Activated CD4-positive, alpha-beta T cell treated with anti-CD3 and anti-CD28 coated beads, Interleukin-2, amount 10 ng/mL, durations not matched to agents 24 days and 14 days (primary cell): ENCODE data around the gene EIF6. TPM values are rescaled to one million over a fixed set of nuclear protein-coding genes. Genes with fewer than 3 reads are reported as not detected.

Source experiments
- DNase-seq: peaks from one replicate; pipeline ENCODE4 v3.0.0; 2022
- H3K27ac Mint-ChIP-seq: one replicate; pipeline ENCODE4 v1.8.0; 2022; ENCODE audit warnings: mild to moderate bottlenecking, mixed read lengths
- H3K27me3 Mint-ChIP-seq: one replicate; pipeline ENCODE4 v1.8.0; 2022; ENCODE audit warnings: mixed read lengths
- H3K36me3 Mint-ChIP-seq: one replicate; pipeline ENCODE4 v1.8.0; 2022; ENCODE audit warnings: low read depth, mild to moderate bottlenecking, mixed read lengths
- H3K4me1 Mint-ChIP-seq: one replicate; pipeline ENCODE4 v1.8.0; 2021; ENCODE audit warnings: mixed read lengths
- H3K4me3 Mint-ChIP-seq: one replicate; pipeline ENCODE4 v1.8.0; 2022; ENCODE audit warnings: mild to moderate bottlenecking, moderate library complexity, mixed read lengths
- H3K9me3 Mint-ChIP-seq: one replicate; pipeline ENCODE4 v1.8.0; 2021; ENCODE audit warnings: mixed read lengths
- intact Hi-C: fragments of 100-400 bp; cut with micrococcal nuclease; formaldehyde crosslinking; loops from one replicate; pipeline ENCODE4 v1.15.1; 2023
- total RNA-seq: library from RNA; stranded (reverse); gene quantifications from 2 replicates; pipeline ENCODE4 v1.2.3, GENCODE V29; 2022

Gene EIF6
- total RNA-seq, 1 donor from 2014 or later = 211 TPM

DNA sequence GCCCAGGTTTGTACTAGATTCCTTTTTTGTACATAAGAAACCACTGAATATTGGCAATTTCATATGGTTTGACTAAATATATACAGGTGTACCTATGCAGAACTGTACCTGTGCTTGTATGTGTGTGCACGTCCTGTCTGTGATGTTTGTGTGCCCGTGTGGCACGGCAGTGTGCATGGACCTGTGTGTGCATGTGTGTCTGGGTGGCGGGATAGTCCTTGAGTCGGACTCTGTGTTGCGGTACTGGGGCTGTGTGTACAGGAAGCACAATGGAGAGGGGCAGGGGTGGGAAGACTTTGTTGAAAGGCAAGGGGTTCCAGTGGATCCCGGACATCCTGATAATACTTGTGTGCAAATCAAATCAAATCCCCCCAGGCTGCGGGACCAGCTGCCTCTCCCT, 11.1 kb upstream of the EIF6 start:
- no peaks in the 10 kb centered on the region for H3K9me3 Mint-ChIP-seq
- H3K4me3 Mint-ChIP-seq = no peak overlapping the region
- DNase-seq = no peak
- intact Hi-C loops = no loop called here
- no peaks in the 10 kb centered on the region for H3K36me3 Mint-ChIP-seq
- peaks cover 13% of the 10 kb centered on the region for H3K27me3 Mint-ChIP-seq
- no peak overlapping the region for H3K27ac Mint-ChIP-seq
- no peaks in the 10 kb centered on the region for H3K4me1 Mint-ChIP-seq

DNA sequence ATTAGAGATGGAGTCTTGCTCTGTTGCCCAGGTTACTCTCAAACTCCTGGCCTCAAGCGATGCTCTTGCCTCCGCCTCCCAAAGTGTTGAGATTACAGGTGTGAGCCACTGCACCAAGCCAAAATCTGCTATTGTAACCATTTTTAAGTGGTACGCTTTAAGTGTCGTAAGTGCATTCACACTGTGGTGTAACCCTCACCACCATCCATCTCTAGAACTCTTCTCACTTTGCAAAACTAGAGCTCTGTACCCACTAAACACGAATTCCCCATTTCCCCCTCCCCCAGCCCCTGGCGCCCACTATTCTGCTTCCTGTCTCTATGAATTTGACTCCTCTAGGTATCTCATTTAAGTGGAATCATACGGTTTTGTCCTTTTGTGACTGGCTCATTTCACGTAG, 10.5 kb upstream of the EIF6 start:
- no peak for DNase-seq
- no peak overlapping the region for H3K4me3 Mint-ChIP-seq
- H3K4me1 Mint-ChIP-seq = no peaks in the 10 kb centered on the region
- no peak overlapping the region for H3K27ac Mint-ChIP-seq
- H3K27me3 Mint-ChIP-seq = peaks cover 13% of the 10 kb centered on the region
- H3K36me3 Mint-ChIP-seq = no peaks in the 10 kb centered on the region
- no peaks in the 10 kb centered on the region for H3K9me3 Mint-ChIP-seq
- intact Hi-C loops = no loop called here

DNA sequence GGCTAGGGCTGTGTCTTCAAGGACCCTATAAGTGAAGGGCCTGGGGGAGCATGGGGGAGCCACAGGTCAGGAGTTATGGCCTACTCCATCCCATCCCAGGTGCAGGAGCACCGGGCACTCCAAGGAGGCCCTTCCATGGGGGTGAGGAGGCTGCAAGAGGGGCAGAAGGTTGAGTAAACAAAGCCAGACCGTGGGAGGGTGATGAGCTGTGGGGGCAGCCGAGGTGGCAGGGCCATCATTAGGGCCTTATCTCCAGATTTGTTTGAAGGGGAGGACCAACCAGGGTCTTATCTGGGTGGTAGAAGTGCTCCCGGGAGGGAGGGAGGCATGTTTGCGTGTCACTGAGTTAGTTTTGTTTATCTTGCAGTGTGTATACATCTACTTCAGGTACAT, 9.7 kb upstream of the EIF6 start:
- H3K27me3 Mint-ChIP-seq = peaks cover 13% of the 10 kb centered on the region
- no peak overlapping the region for H3K27ac Mint-ChIP-seq
- H3K4me1 Mint-ChIP-seq = no peaks in the 10 kb centered on the region
- H3K9me3 Mint-ChIP-seq = no peaks in the 10 kb centered on the region
- H3K4me3 Mint-ChIP-seq = no peak overlapping the region
- intact Hi-C loops = no loop called here
- no peaks in the 10 kb centered on the region for H3K36me3 Mint-ChIP-seq
- DNase-seq = no peak

DNA sequence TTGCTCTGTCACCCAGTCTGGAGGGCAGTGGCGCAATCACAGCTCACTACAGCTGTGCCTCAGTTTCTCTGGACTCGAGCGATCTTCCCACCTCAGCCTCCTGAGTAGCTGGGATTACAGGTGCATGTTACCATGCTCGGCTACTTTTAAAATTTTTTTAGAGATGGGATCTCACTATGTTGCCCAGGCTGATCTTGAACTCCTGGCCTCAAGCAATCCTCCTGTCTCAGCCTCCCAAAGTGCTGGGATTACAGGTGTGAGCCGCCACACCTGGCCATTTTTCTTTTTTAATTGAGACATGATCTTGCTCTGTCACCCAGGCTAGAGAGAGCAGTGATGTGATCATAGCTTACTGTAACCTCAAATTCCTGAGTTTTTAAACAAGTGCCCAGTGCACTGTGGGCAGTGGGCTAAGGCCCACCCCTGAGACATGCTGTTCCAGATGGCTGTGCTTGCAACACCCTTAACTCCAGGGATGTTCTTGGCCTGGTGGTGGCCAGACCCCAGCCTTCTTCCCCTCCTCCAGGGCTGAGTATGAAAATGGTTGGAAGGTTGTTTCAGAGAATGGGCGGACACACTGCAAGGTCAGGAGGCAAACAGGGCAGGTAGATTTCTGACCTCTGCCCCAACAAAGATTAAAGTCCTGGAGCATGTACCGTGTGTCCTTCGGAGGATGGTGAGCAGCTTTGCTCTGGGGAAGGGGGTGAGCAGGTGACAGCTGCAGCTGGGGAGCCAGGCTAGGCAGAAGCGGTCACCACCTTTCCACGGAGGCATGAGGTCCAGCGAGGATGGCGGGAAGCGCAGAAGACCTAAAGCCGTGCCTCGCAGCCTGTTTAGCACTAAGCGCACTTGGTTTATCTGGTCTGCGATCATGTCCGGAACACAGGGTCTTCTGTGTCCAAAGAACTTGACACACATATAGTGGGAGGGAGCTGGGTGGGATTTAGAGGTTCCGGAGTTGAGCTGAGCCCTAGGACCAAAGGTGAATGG, 9.0 kb upstream of the EIF6 start:
- no peaks in the 10 kb centered on the region for H3K4me1 Mint-ChIP-seq
- H3K4me3 Mint-ChIP-seq = no peak overlapping the region
- intact Hi-C loops = no loop called here
- H3K36me3 Mint-ChIP-seq = no peaks in the 10 kb centered on the region
- no peak for DNase-seq
- no peaks in the 10 kb centered on the region for H3K9me3 Mint-ChIP-seq
- no peak overlapping the region for H3K27ac Mint-ChIP-seq
- peaks cover 13% of the 10 kb centered on the region for H3K27me3 Mint-ChIP-seq

DNA sequence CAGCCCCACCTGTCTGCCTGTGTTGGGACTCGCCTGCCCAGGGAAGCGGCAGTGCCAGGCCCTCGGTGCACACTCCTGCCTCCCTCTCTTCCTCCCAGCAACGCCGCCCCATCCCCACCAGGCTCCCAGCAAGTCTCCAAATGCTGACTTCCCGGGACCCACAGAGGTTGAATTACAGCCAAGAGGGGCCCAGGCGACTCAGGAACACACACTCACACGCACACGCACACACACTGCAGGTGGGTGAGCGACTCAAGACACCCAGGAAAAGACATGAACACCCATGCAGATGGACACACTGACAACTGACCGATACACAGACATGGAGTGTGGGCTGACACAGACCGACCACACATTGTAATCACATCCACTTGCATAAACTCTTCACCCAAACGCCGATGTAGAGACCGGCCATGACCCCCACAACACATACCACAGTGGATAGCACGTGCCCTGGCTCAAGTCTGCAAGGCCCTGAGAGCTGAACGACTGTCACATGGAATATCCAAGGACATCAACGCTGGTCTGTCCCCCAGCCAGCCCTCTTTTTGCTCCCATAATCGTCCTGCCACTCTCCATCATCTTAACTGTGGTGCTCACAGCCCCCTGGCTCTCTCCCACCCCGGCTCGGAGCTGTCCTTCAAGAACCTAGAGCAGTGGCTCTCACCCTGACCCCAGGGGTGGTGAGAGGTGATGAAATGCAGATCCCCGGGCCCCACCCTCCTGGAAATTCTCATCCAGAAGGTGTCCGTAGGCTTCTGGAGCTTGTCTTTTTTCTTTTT, 8.1 kb upstream of the EIF6 start:
- no peak overlapping the region for H3K27ac Mint-ChIP-seq
- intact Hi-C loops = no loop called here
- H3K36me3 Mint-ChIP-seq = no peaks in the 10 kb centered on the region
- H3K9me3 Mint-ChIP-seq = no peaks in the 10 kb centered on the region
- H3K4me1 Mint-ChIP-seq = no peaks in the 10 kb centered on the region
- peaks cover 13% of the 10 kb centered on the region for H3K27me3 Mint-ChIP-seq
- no peak overlapping the region for H3K4me3 Mint-ChIP-seq
- DNase-seq = no peak

DNA sequence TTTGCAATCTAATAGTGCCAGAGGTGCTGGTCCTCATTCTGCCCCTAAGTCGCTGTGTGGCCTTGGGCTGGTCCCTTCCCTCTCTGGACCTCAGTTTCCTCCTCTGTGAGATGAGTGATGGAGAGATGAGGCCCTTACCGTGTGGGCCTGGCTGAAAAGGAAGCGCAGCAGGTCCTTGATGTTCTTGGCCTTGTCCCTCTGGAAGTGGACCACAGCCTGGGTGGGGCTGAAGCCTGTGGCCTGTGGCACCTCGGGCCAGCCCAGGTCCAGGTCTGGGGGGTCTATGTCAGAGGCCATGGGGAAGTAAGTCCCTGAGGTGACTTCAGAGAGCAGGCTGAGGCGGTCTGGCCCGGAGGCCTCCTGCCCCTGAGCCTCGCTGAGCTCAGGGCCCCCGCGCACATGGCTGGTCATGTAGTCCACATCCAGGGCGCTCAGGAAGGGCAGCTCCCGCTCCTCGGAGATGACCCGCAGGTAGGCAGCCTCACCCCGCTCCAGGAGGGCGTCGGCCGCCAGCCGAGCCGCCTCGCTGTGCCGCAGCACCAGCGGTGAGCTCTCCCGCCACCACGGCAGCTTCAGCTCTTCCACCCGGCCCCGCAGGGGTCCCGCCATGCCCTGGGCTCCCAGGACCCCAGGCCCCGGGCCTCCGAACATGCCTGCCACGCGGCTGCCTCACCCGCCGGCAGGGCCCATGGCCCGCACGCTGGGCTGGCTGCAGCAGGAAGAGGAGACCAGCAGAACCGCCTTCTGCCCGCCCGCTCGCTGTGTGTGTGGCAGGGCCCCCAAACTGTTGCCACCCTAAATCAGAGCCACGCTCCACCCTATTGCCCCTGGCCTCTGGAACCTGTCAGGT, 7.3 kb upstream of the EIF6 start, which contains the start of gene FAM83C:
Gene FAM83C (minus strand): TSS at position 772 of the 850 bp plus-strand sequence. CDS start 121 bp downstream, at position 651.
- no peak within 1 kb of the TSS for H3K27ac Mint-ChIP-seq
- no peak within 1 kb of the TSS for H3K4me3 Mint-ChIP-seq
- no peaks in the 10 kb centered on the region for H3K4me1 Mint-ChIP-seq
- DNase-seq = no peak
- peaks cover 13% of the 10 kb centered on the region for H3K27me3 Mint-ChIP-seq
- H3K9me3 Mint-ChIP-seq = no peaks in the 10 kb centered on the region
- intact Hi-C loops = no loop called here
- H3K36me3 Mint-ChIP-seq = no peaks in the 10 kb centered on the region

DNA sequence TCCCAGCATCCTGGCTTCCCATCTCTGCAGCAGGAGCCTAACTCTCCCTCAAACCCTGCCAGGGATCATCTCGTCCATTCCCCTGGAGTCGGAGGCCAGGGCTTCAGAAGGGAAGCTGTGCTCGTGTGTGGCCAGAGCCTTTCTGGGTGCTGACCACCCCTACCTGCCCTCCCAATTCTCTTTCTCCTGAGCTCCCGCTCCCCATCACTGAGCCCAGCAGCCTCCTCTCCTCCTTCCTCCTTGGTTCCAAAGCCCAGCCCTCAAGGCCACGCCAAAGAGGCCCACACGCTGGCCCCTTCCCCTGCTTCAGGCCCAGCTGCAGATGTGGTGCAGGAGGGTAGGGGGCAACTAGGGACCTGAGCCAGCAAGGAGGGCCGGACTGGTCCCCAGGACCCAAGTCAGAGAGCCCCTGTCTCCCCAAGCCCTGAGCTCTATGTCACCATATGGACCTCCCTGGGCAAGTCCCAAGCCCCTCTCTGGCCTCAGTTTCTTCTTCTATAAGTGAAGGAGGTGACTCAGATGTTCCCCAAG, 6.4 kb upstream of the EIF6 start:
- intact Hi-C loops = no loop called here
- no peak overlapping the region for H3K27ac Mint-ChIP-seq
- H3K9me3 Mint-ChIP-seq = no peaks in the 10 kb centered on the region
- no peak for DNase-seq
- H3K36me3 Mint-ChIP-seq = no peaks in the 10 kb centered on the region
- peaks cover 13% of the 10 kb centered on the region for H3K27me3 Mint-ChIP-seq
- no peak overlapping the region for H3K4me3 Mint-ChIP-seq
- peaks cover 1% of the 10 kb centered on the region for H3K4me1 Mint-ChIP-seq

DNA sequence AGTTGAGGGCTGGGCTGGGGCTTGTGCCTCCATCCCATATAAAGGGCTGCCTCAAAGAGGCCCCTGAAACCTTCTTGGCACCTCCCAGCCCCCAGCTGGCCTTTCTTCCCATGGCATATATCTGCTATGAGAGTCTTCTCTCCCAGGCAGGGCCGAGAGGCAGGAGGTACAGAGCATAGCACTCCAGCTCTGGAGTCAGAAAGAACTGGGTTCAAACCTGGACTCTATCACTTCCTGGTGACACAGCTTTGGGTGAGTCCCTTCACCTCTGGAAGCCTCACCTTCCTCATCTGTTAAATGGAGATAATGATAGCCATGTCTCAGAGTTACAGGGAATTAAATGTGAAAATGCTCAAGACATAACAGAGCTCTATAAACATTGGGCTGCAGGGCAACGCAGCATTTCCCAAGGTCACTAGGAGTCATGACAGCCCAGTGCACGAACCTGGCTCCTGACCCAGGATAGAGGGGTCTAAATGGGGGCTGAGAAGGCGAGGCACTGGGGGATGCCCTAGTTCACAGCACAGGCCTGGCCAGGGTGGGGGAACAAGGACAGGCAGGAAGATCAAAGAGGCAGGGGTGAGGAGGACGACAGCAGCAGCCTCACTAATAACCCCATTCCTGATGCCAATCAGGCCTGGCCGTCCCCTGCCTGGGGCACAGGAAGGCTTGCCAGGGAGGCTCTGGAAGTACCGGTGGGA, 5.8 kb upstream of the EIF6 start:
- Mint-ChIP-seq H3K27me3 (peaks cover 10% of the 10 kb centered on the region), H3K4me3 (no peak overlapping the region), H3K36me3 (no peaks in the 10 kb centered on the region), H3K4me1 (peaks cover 7% of the 10 kb centered on the region), H3K27ac (no peak overlapping the region), H3K9me3 (no peaks in the 10 kb centered on the region)
- DNase-seq = no peak
- intact Hi-C loops = no loop called here

DNA sequence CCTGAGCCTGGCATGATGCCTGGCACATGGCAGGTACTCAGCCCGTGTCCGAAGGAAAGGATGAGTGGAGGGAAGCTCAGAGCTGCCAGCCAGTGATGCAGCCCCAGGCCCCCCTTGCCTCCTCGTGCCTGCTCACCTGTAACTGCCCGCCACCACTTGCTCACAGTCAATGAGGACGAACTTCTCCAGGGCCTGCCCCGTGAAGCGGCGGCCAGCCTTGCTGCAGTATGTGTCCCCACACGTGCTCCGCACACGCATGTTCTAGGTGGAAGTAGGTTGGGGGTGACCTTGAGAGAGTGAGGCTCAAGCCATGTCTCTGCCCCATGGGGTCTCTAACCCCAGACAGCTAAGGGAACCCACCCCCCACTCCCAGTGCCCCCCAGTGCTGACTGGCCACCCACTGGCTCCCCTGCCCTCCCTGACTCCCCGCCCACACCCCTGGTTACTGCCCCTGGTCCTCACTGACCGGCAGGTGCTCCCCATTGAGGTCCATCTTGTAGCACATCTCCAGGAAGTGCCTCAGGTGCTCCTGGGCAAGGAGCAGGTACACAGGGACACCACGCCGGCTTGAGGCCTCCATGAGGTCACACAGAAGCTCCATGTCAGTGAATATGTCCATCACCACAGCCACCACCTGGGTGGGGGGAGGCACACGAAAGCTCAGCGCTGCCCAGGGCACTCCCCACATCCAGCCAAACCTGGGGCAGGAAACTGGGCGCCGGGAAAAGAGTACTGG, 3.9 kb upstream of the EIF6 start:
- no peak for DNase-seq
- no peak overlapping the region for H3K4me3 Mint-ChIP-seq
- H3K27me3 Mint-ChIP-seq = peaks cover 4% of the 10 kb centered on the region
- no peak overlapping the region for H3K27ac Mint-ChIP-seq
- intact Hi-C loops = no loop called here
- H3K9me3 Mint-ChIP-seq = no peaks in the 10 kb centered on the region
- peaks cover 17% of the 10 kb centered on the region for H3K4me1 Mint-ChIP-seq
- peaks cover 9% of the 10 kb centered on the region for H3K36me3 Mint-ChIP-seq

DNA sequence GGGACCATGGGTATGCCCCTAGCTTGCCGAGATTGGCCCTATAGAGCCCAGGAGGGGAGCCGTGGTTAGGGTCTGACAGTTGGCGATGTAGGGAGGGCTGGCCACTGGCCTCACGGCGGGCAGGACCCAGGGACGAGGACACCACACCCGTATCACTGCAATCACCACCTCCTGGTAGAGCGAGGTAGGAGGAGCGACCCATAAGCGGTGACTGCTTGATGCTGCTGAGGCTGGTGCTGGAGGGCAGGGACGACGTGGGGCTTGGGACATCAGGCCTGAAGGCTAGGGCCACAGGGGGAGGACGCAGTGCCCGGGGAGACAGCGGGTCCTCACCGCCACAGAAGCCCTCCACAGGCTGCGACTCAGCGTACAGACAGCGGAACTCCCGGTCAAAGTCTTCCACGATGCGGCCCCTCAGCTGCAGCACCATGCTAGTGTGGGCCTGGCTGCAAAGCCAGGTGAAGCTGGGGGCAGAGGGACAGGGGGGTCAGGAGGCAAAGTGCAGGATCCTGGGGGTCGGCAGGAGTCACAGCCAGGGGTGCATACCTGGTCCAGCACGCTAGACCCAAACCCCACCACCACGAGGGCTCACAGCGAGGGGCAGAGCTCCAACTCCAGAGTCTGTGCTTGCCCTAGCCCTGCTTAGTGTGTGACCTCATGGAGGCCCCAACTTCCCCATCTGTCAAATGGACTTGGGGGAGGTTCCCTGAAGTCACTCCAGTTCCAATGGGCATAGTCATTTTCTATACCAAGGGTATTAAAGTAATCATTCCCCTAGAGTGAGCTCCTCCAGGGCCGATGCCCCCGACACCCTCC, 3.1 kb upstream of the EIF6 start:
- Mint-ChIP-seq H3K4me1 (peaks cover 20% of the 10 kb centered on the region), H3K27me3 (peaks cover 2% of the 10 kb centered on the region), H3K9me3 (no peaks in the 10 kb centered on the region), H3K27ac (no peak overlapping the region), H3K4me3 (no peak overlapping the region), H3K36me3 (peaks cover 13% of the 10 kb centered on the region)
- intact Hi-C loops = no loop called here
- DNase-seq = no peak

DNA sequence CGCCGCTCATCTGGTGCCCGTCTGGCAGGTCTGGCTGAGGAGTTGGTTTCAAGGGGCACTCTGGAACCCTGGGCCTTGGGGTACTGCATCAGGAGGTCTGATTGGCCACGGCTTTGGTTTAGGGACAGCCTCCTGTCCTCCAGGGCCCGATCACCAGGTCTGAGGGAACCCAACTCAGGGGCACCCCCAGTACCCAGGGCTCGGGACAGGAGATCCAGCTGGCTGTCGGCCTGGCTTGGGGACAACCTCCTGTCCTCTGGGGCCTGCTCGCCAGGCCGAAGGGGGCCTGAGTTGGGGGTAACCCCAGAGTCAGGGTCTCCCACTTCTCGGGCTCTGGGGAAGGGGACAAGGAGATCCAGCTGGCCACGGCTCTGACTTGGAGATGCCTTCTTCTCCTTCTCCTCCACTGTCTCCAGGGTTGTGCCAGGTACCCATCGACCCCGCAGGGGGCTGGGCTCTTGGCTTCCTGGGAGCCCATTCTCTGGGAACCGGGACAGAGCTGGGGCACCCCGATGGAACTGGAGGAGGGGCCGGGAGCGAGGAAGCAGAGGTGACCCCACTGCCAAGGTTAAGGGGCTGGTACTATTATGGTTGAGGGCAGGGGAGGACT, 2.4 kb upstream of the EIF6 start:
- no peak for DNase-seq
- Mint-ChIP-seq H3K36me3 (peaks cover 18% of the 10 kb centered on the region), H3K9me3 (no peaks in the 10 kb centered on the region), H3K4me1 (peaks cover 24% of the 10 kb centered on the region), H3K27ac (no peak overlapping the region), H3K4me3 (no peak overlapping the region), H3K27me3 (peaks cover 1% of the 10 kb centered on the region)
- intact Hi-C loops = no loop called here
